ENCODE data around the gene SPO11.

GRCh38 chr20:57379263-57379647, 49.7 kb downstream of the SPO11 start:
- TF ChIP-seq, protein P1, sequence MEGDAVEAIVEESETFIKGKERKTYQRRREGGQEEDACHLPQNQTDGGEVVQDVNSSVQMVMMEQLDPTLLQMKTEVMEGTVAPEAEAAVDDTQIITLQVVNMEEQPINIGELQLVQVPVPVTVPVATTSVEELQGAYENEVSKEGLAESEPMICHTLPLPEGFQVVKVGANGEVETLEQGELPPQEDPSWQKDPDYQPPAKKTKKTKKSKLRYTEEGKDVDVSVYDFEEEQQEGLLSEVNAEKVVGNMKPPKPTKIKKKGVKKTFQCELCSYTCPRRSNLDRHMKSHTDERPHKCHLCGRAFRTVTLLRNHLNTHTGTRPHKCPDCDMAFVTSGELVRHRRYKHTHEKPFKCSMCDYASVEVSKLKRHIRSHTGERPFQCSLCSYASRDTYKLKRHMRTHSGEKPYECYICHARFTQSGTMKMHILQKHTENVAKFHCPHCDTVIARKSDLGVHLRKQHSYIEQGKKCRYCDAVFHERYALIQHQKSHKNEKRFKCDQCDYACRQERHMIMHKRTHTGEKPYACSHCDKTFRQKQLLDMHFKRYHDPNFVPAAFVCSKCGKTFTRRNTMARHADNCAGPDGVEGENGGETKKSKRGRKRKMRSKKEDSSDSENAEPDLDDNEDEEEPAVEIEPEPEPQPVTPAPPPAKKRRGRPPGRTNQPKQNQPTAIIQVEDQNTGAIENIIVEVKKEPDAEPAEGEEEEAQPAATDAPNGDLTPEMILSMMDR (IDR thresholded peaks at IDR 0.05 in 2 of 3, conservative IDR thresholded peaks at IDR 0.05 in 1 of 3; ENCODE audit: borderline replicate concordance in 1 of 3, insufficient read depth in 1 of 3, low read depth in 2 of 3, low read length in 2 of 3), result no peak
- TF ChIP-seq, protein P2, sequence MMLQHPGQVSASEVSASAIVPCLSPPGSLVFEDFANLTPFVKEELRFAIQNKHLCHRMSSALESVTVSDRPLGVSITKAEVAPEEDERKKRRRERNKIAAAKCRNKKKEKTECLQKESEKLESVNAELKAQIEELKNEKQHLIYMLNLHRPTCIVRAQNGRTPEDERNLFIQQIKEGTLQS (IDR thresholded peaks at IDR 0.05), result no peak
- no peak for TF ChIP-seq EZH2phosphoT487 (IDR thresholded peaks at IDR 0.05; ENCODE audit: borderline replicate concordance)
